ENCODE results near the gene RHOH. TPM values are rescaled to one million over a fixed set of nuclear protein-coding genes. Genes with fewer than 3 reads are reported as not detected.
A peak's percentile ranks its signal among the peaks of the same experiment; 100 is the strongest.

The RHOH gene
- total RNA-seq, 1 donor from 2014 or later, result 0.29 TPM

GRCh38 chr4:40176602-40177001 lies 20.2 kb upstream of the RHOH start:
- no peak for DNase-seq (ENCODE audit: low spot score in 2 of 2, unreplicated experiment in 2 of 2)
- peaks cover 16% of the 10 kb centered on the region for H3K4me1 Mint-ChIP-seq
- no peaks in the 10 kb centered on the region for H3K27me3 Mint-ChIP-seq (ENCODE audit: low read depth)
- H3K9me3 Mint-ChIP-seq, result peaks cover 4% of the 10 kb centered on the region
- no peak for TF ChIP-seq CTCF (IDR thresholded peaks at IDR 0.05; ENCODE audit: unreplicated experiment)
- H3K27ac Mint-ChIP-seq, result peak overlapping the region; percentile 10
- no peaks in the 10 kb centered on the region for H3K36me3 Mint-ChIP-seq
- H3K4me3 Mint-ChIP-seq, result peak overlapping the region; percentile 44

DNA sequence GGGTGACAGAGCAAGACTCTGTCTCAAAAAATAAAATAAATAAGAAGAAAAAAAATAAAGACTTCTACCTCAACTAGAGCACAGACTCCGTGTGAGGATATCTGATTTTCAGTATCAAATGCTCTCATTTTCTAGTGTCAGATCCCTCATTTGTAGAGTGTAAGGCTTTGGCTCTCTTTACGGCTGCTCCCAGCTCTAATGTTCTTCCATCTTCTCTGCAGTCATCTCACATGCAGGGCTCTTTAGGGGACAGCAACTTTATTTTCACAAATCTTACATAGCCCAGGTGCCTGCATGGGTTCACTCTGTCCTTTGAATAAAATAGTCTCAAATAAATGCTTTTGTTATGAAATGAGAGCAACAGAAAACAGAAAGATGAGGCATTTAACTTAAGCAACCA lies 19.2 kb upstream of the RHOH start:
- Mint-ChIP-seq H3K27ac (no peak overlapping the region), H3K4me1 (peaks cover 16% of the 10 kb centered on the region), H3K4me3 (no peak overlapping the region), H3K36me3 (no peaks in the 10 kb centered on the region), H3K9me3 (peaks cover 4% of the 10 kb centered on the region), H3K27me3 (ENCODE audit: low read depth) (no peaks in the 10 kb centered on the region)
- TF ChIP-seq CTCF (IDR thresholded peaks at IDR 0.05; ENCODE audit: unreplicated experiment), result no peak
- no peak for DNase-seq (ENCODE audit: low spot score in 2 of 2, unreplicated experiment in 2 of 2)

- TF ChIP-seq CTCF (IDR thresholded peaks at IDR 0.05; ENCODE audit: unreplicated experiment), result no peak
- no peaks in the 10 kb centered on the region for H3K27me3 Mint-ChIP-seq (ENCODE audit: low read depth)
- H3K4me3 Mint-ChIP-seq, result no peak overlapping the region
- no peaks in the 10 kb centered on the region for H3K36me3 Mint-ChIP-seq
- H3K27ac Mint-ChIP-seq, result peak overlapping the region; percentile 2
- H3K4me1 Mint-ChIP-seq, result peaks cover 16% of the 10 kb centered on the region
- DNase-seq (ENCODE audit: low spot score in 2 of 2, unreplicated experiment in 2 of 2), result no peak
- peaks cover 4% of the 10 kb centered on the region for H3K9me3 Mint-ChIP-seq
Measured at GRCh38 chr4:40178672-40179071, 18.2 kb upstream of the RHOH start.

- Mint-ChIP-seq H3K27ac (no peak overlapping the region), H3K4me3 (no peak overlapping the region), H3K9me3 (peaks cover 4% of the 10 kb centered on the region), H3K36me3 (no peaks in the 10 kb centered on the region), H3K27me3 (ENCODE audit: low read depth) (no peaks in the 10 kb centered on the region), H3K4me1 (peaks cover 16% of the 10 kb centered on the region)
- no peak for DNase-seq (ENCODE audit: low spot score in 2 of 2, unreplicated experiment in 2 of 2)
- no peak for TF ChIP-seq CTCF (IDR thresholded peaks at IDR 0.05; ENCODE audit: unreplicated experiment)
Measured at GRCh38 chr4:40179360-40179759, 17.5 kb upstream of the RHOH start.

DNA sequence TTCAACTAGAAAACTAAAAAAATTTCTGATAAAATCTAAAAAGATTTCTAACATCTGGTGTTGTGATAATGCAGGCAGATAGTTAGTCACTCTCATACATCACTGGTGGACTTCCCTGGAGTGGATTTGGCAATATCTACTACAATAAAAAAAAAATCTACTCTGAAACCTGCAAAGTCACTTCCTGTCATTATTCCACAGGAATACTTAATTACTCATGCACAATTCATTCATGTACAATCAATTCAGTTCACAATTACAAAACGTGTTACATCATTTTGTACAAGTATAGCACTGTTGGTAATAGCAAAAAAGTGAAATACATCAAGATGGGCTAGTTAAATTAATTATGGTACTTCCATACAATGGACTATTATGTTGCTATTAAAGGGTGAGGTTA lies 16.5 kb upstream of the RHOH start:
- no peaks in the 10 kb centered on the region for H3K36me3 Mint-ChIP-seq

More for the DNA sequence above, 16.5 kb upstream of the RHOH start:
- DNase-seq (ENCODE audit: low spot score in 2 of 2, unreplicated experiment in 2 of 2), result no peak
- Mint-ChIP-seq H3K9me3 (peaks cover 4% of the 10 kb centered on the region), H3K27me3 (ENCODE audit: low read depth) (no peaks in the 10 kb centered on the region), H3K4me3 (no peak overlapping the region), H3K4me1 (peaks cover 16% of the 10 kb centered on the region), H3K27ac (no peak overlapping the region)
- TF ChIP-seq CTCF (IDR thresholded peaks at IDR 0.05; ENCODE audit: unreplicated experiment), result no peak
